ENCODE measurements around the gene DCTPP1. TPM values are rescaled to one million over a fixed set of nuclear protein-coding genes. Genes with fewer than 3 reads are reported as not detected.

The DCTPP1 gene
- total RNA-seq, 1 donor from 2014 or later, result 167 TPM

DNA sequence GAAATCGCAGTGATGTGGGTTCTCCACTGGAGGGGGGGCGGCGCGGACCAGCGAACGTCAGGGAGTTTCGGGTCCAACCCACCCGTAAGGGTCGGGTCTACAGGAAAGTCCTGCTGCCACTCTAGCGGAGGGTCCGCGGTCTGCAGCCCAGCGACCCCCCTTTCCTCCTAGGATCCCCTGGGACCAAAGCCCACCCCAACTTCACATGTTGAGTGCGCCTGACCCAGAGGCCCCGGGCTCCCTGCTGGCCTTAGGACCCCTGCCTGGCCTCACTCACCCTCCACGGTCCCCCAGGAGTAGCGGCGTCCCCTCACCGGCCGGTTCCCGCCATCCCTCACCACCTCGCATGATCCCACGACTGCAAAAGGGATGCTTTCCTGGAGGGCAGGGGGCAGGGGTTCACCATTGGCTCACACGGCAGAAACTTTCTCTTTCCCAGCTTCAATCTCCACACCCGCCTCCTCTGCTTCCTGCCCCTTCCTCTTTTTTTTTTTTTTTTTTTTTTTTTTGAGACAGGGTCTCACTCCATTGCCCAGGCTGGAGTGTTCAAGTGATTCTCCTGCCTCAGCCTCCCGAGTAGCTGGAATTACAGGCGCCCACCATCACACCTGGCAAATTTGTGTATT lies 50.6 kb downstream of the DCTPP1 start:
- Mint-ChIP-seq H3K27ac (peak overlapping the region; percentile 100), H3K27me3 (no peaks in the 10 kb centered on the region), H3K4me3 (peak overlapping the region; percentile 99), H3K36me3 (ENCODE audit: low read depth) (peaks cover 20% of the 10 kb centered on the region), H3K9me3 (peaks cover 4% of the 10 kb centered on the region), H3K4me1 (peaks cover 46% of the 10 kb centered on the region)
- intact Hi-C loops (cut with micrococcal nuclease), result loop anchor here (2.0 to 10.0 kb wide), 5 partner anchors 16 to 384 kb away; partner anchors contain the start of genes FBRS, HIRIP3, INO80E and PRR14
- DNase-seq, result peak; percentile 68

DNA sequence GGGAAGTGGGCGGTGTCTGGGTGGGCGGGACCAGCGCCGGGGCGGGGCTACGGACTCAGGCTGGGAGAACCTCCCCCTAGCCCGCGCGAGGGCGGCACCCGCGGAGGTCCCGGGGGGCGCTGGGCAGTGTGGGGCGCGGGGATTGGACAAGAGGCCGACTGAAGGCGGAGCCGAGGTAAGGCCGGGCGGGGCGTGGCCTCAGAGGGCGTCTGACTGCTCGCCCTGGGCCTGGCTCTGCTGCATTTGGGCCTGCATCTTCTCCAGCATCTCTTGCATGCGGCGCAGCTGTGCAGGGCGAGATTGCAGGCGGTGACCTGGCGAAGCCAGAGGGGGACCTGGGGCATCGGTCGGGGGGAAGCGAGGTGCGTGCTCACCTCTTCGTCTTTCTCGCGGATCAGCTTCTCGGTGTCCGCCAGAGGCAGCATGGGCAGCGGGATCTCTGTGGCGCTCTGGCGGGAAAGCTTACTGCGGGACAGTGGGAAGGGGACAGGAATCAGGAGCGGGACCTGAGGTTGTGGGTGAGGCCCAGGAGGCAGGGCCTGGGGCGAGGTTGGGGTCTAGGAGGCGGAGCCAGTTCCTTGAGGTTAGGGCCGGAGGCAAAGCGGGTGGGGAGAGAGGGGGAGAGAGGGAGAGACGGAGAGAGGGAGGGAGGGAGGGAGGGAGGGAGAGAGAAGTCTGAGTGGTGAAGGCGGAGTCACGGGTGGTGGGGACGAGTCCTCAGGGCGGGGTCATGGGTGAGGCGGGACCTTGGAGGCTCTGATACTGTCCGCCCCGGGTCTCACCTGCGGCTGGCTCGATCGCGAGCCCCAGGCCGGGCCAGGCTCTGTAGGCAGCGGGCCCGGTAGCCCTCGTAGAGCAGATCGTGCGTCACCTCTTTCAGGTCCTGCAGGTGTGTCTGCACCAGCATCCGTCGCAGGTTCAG lies 51.3 kb downstream of the DCTPP1 start:
- Mint-ChIP-seq H3K27me3 (no peaks in the 10 kb centered on the region), H3K27ac (peak overlapping the region; percentile 100), H3K36me3 (ENCODE audit: low read depth) (peaks cover 19% of the 10 kb centered on the region), H3K4me1 (peaks cover 43% of the 10 kb centered on the region), H3K4me3 (peak overlapping the region; percentile 99), H3K9me3 (peaks cover under 1% of the 10 kb centered on the region)
- intact Hi-C loops (cut with micrococcal nuclease), result loop anchor here (1.0 to 10.0 kb wide), 8 partner anchors 8 to 384 kb away; partner anchors contain the start of genes FBRS, HIRIP3, INO80E and PRR14
- peak; percentile 99 for DNase-seq

- Mint-ChIP-seq H3K9me3 (no peaks in the 10 kb centered on the region), H3K4me3 (peak overlapping the region; percentile 99), H3K27me3 (no peaks in the 10 kb centered on the region), H3K27ac (peak overlapping the region; percentile 100), H3K36me3 (ENCODE audit: low read depth) (peaks cover 19% of the 10 kb centered on the region), H3K4me1 (peaks cover 42% of the 10 kb centered on the region)
- DNase-seq, result peak; percentile 95
- intact Hi-C loops (cut with micrococcal nuclease), result loop anchor here (1.0 to 10.0 kb wide), 8 partner anchors 8 to 383 kb away; partner anchors contain the start of genes FBRS, HIRIP3, INO80E and PRR14
These were observed 52.0 kb downstream of the DCTPP1 start for GRCh38 chr16:30377812-30378235.

DNA sequence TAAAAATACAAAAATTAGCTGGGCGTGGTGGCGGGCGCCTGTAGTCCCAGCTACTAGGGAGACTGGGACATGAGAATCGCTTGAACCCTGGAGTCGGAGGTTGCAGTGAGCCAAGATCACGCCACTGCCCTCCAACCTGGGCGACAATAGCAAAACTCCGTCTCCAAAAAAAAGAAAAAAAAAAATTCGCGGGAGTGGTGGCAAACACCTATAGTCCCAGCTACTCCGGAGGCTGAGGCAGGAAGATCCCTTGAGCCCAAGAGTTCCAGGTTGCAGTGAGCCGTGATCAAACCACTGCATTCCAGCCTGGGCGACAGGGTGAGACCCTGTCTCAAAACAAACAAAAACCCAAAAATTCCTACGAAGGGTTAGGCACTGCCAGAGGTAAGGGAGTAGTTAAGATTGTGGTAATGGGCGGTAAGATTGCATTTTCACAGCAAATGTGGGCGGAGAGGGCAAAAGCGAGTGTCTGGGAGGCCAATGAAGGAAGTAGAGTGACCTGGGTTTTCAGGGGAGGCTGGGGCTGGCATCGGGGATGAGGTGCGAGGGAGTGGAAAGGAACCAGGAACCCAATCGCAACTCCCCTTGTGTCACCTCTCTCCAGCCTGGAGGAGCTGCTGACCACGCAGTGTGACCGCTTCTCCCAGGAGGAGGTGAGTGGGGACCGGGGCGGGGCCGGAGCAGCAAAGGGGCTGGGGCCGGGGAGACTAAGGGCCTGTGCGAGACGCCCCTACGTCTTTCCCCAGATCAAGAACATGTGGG lies 52.6 kb downstream of the DCTPP1 start:
- intact Hi-C loops (cut with micrococcal nuclease), result loop anchor here (10.0 kb wide), 1 partner anchor 382 kb away; the partner anchor contains the start of genes HIRIP3 and INO80E
- Mint-ChIP-seq H3K4me3 (peak overlapping the region; percentile 99), H3K27ac (peak overlapping the region; percentile 100), H3K27me3 (no peaks in the 10 kb centered on the region), H3K36me3 (ENCODE audit: low read depth) (peaks cover 19% of the 10 kb centered on the region), H3K4me1 (peaks cover 37% of the 10 kb centered on the region), H3K9me3 (no peaks in the 10 kb centered on the region)
- DNase-seq, result no peak

DNA sequence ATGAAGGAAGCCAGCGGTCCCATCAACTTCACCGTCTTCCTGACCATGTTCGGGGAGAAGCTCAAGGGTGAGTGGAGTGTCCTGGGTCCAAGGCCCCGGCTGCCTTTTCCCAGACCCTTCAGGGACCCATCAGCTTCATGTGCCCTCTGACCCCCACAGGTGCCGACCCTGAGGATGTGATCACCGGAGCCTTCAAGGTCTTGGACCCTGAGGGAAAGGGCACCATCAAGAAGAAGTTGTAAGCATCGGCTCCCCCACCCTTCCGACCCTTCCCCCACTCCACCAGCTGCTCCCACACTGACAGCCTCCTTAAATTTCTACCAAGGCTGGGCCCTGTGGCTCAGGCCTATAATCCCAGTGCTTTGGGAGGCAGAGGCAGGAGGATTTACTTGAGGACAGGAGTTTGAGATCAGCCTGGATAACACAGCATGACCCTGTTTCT lies 53.3 kb downstream of the DCTPP1 start:
- peaks cover 42% of the 10 kb centered on the region for H3K4me1 Mint-ChIP-seq
- intact Hi-C loops (cut with micrococcal nuclease), result loop anchor here (10.0 kb wide), 1 partner anchor 382 kb away; the partner anchor contains the start of genes HIRIP3 and INO80E
- H3K27ac Mint-ChIP-seq, result peak overlapping the region; percentile 48
- DNase-seq, result no peak
- no peak overlapping the region for H3K4me3 Mint-ChIP-seq
- no peaks in the 10 kb centered on the region for H3K27me3 Mint-ChIP-seq
- no peaks in the 10 kb centered on the region for H3K9me3 Mint-ChIP-seq
- H3K36me3 Mint-ChIP-seq (ENCODE audit: low read depth), result peaks cover 19% of the 10 kb centered on the region

- Mint-ChIP-seq H3K4me3 (no peak overlapping the region), H3K27ac (peak overlapping the region; percentile 48), H3K27me3 (no peaks in the 10 kb centered on the region), H3K4me1 (peaks cover 42% of the 10 kb centered on the region), H3K36me3 (ENCODE audit: low read depth) (peaks cover 16% of the 10 kb centered on the region), H3K9me3 (no peaks in the 10 kb centered on the region)
- peak; percentile 57 for DNase-seq
- intact Hi-C loops (cut with micrococcal nuclease), result loop anchor here (10.0 kb wide), 1 partner anchor 381 kb away; the partner anchor contains the start of genes HIRIP3 and INO80E
These were observed 54.0 kb downstream of the DCTPP1 start for GRCh38 chr16:30375864-30376263.

- Mint-ChIP-seq H3K4me3 (no peak within 1 kb of the TSS), H3K4me1 (peaks cover 35% of the 10 kb centered on the region), H3K27ac (peak within 1 kb of the TSS; percentile 48), H3K36me3 (ENCODE audit: low read depth) (peaks cover 11% of the 10 kb centered on the region), H3K27me3 (peaks cover 4% of the 10 kb centered on the region), H3K9me3 (no peaks in the 10 kb centered on the region)
- peak; percentile 58 for DNase-seq
- intact Hi-C loops (cut with micrococcal nuclease), result loop anchor here (5.0 to 10.0 kb wide), 2 partner anchors 153 to 380 kb away; partner anchors contain the start of genes HIRIP3, INO80E and ZNF768
These were observed 55.3 kb downstream of the DCTPP1 start, which contains the start of gene MYL11 for GRCh38 chr16:30374538-30374937. MYL11 (plus strand) TSS chr16:30374802; CDS start chr16:30374858, 56 bp downstream.

Other genes starting within 250 kb of the DCTPP1 start
- gene CORO1A, start 246.4 kb downstream of the DCTPP1 start, total RNA-seq, result 748 and 758 TPM in 2 replicates
- 280 and 300 TPM in 2 replicates for gene BOLA2B, start 236.4 kb downstream of the DCTPP1 start, total RNA-seq
- 73.0 and 80.7 TPM in 2 replicates for gene SLX1A, start 236.2 kb downstream of the DCTPP1 start, total RNA-seq
- 15.6 and 24.5 TPM in 2 replicates for gene SULT1A3, start 230.8 kb downstream of the DCTPP1 start, total RNA-seq
- gene NPIPB13, start 181.6 kb downstream of the DCTPP1 start, total RNA-seq, result 14.5 and 21.1 TPM in 2 replicates
- gene CD2BP2, start 74.7 kb downstream of the DCTPP1 start, total RNA-seq, result 80.5 and 93.2 TPM in 2 replicates
- gene TBC1D10B, start 59.5 kb downstream of the DCTPP1 start, total RNA-seq, result 68.9 TPM in 2 replicates
- 1.0 and 1.3 TPM in 2 replicates for gene MYL11, start 55.2 kb downstream of the DCTPP1 start, total RNA-seq
- gene SEPTIN1, start 47.5 kb downstream of the DCTPP1 start, total RNA-seq, result 162 and 163 TPM in 2 replicates
- 16.5 and 18.3 TPM in 2 replicates for gene ZNF48, start 34.6 kb downstream of the DCTPP1 start, total RNA-seq
- gene ZNF771, start 22.4 kb downstream of the DCTPP1 start, total RNA-seq, result 8.6 and 10.3 TPM in 2 replicates
- gene SEPHS2, start 15.8 kb upstream of the DCTPP1 start, total RNA-seq, result 79.7 and 80.2 TPM in 2 replicates
- 264 and 267 TPM in 2 replicates for gene ITGAL, start 42.7 kb upstream of the DCTPP1 start, total RNA-seq
- 12.9 and 14.8 TPM in 2 replicates for gene ZNF768, start 96.5 kb upstream of the DCTPP1 start, total RNA-seq
- 10.5 and 13.6 TPM in 2 replicates for gene ZNF747, start 104.8 kb upstream of the DCTPP1 start, total RNA-seq
- gene ZNF764, start 128.3 kb upstream of the DCTPP1 start, total RNA-seq, result 13.9 and 14.9 TPM in 2 replicates
- 6.6 and 8.0 TPM in 2 replicates for gene ZNF688, start 141.7 kb upstream of the DCTPP1 start, total RNA-seq
- 17.1 and 17.8 TPM in 2 replicates for gene ZNF785, start 155.7 kb upstream of the DCTPP1 start, total RNA-seq
- gene ZNF689, start 180.4 kb upstream of the DCTPP1 start, total RNA-seq, result 14.0 and 14.6 TPM in 2 replicates
- gene PRR14, start 220.9 kb upstream of the DCTPP1 start, total RNA-seq, result 82.2 and 86.7 TPM in 2 replicates
- gene FBRS, start 228.4 kb upstream of the DCTPP1 start, total RNA-seq, result 121 and 124 TPM in 2 replicates

Measured in activated CD4-positive, alpha-beta T cell treated with anti-CD3 and anti-CD28 coated beads, Interleukin-2, amount 10 ng/mL, durations not matched to agents 24 days and 14 days (primary cell).